Cardiac muscle cell (in vitro differentiated cells and primary cell): ENCODE results near the gene B9D1. TPM values are rescaled to one million over a fixed set of nuclear protein-coding genes. Genes with fewer than 3 reads are reported as not detected.

Source experiments
- DNase-seq, 2 donors: peaks; one replicate each; pipeline versions ENCODE4 v3.0.0 to v3.0.0-alpha.2; 2010 to 2017; ENCODE audit warnings: low read depth in 1 of 2, low spot score in 1 of 2
- H3K27ac ChIP-seq: fragments of 200-600 bp; sonication (generic); 2 replicates; pipeline ENCODE4 v1.5.1; 2016
- H3K27me3 ChIP-seq: fragments of 200-600 bp; sonication (generic); 2 replicates; pipeline ENCODE4 v1.6.0; 2016; ENCODE audit warnings: control low read depth
- H3K36me3 ChIP-seq: fragments of 200-600 bp; sonication (generic); 2 replicates; pipeline ENCODE4 v1.5.1; 2016; ENCODE audit warnings: control low read depth
- H3K4me1 ChIP-seq: fragments of 200-600 bp; sonication (generic); 2 replicates; pipeline ENCODE4 v1.8.1; 2017; ENCODE audit warnings: low read depth, mild to moderate bottlenecking, mixed run types
- H3K4me3 ChIP-seq: fragments of 200-600 bp; sonication (generic); 2 replicates; pipeline ENCODE4 v1.5.1; 2016; ENCODE audit warnings: mild to moderate bottlenecking
- H3K9me3 ChIP-seq: fragments of 200-600 bp; sonication (generic); 2 replicates; pipeline ENCODE4 v1.5.1; 2017; ENCODE audit warnings: low read depth, mild to moderate bottlenecking, control low read depth
- CTCF ChIP-seq: IDR thresholded peaks from 2 replicates; pipeline ENCODE4 v1.5.1; 2012; ENCODE audit warnings: low read depth, mild to moderate bottlenecking, low read length
- polyA plus RNA-seq: library from polyadenylated mRNA; unstranded; fragments of >200 nt; fragmentation: Nextera tagmentation; extraction: Ambion mirVana; gene quantifications from 2 replicates; pipeline ENCODE4 v1.2.1, GENCODE V29; 2016
- total RNA-seq: library from RNA; depleted of rRNA; stranded (reverse); fragments of >200 nt; gene quantifications from 2 replicates; pipeline ENCODE4 v1.2.3, GENCODE V29; 2016

B9D1 gene
- total and polyA plus RNA-seq, 2 experiments from 2014 or later: 54.5 to 65.7 TPM

- H3K27ac ChIP-seq: no peak overlapping the region
- no peak for DNase-seq
- H3K27me3 ChIP-seq: no peaks in the 10 kb centered on the region
- H3K4me1 ChIP-seq: peaks cover 5% of the 10 kb centered on the region
- H3K36me3 ChIP-seq: no peaks in the 10 kb centered on the region
- no peaks in the 10 kb centered on the region for H3K9me3 ChIP-seq
- H3K4me3 ChIP-seq: no peak overlapping the region
- no peak for TF ChIP-seq CTCF
Measured at GRCh38 chr17:19307521-19307920, 55.0 kb downstream of the B9D1 start.

- TF ChIP-seq CTCF: no peak
- no peak overlapping the region for H3K27ac ChIP-seq
- peaks cover 5% of the 10 kb centered on the region for H3K4me1 ChIP-seq
- no peaks in the 10 kb centered on the region for H3K9me3 ChIP-seq
- no peak for DNase-seq
- no peaks in the 10 kb centered on the region for H3K36me3 ChIP-seq
- H3K27me3 ChIP-seq: no peaks in the 10 kb centered on the region
- no peak overlapping the region for H3K4me3 ChIP-seq
Measured at GRCh38 chr17:19306160-19307111, 56.1 kb downstream of the B9D1 start.

GRCh38 chr17:19305761-19306159, 56.8 kb downstream of the B9D1 start:
- DNase-seq: no peak
- no peak overlapping the region for H3K4me3 ChIP-seq
- no peaks in the 10 kb centered on the region for H3K36me3 ChIP-seq
- no peak overlapping the region for H3K27ac ChIP-seq
- no peaks in the 10 kb centered on the region for H3K9me3 ChIP-seq
- no peaks in the 10 kb centered on the region for H3K27me3 ChIP-seq
- peaks cover 5% of the 10 kb centered on the region for H3K4me1 ChIP-seq
- no peak for TF ChIP-seq CTCF

GRCh38 chr17:19305256-19305655, 57.3 kb downstream of the B9D1 start:
- Histone ChIP-seq H3K27ac (no peak overlapping the region), H3K36me3 (no peaks in the 10 kb centered on the region), H3K4me1 (peaks cover 5% of the 10 kb centered on the region), H3K9me3 (no peaks in the 10 kb centered on the region), H3K4me3 (no peak overlapping the region), H3K27me3 (no peaks in the 10 kb centered on the region)
- no peak for DNase-seq
- TF ChIP-seq CTCF: no peak

- no peaks in the 10 kb centered on the region for H3K9me3 ChIP-seq
- H3K4me1 ChIP-seq: peaks cover 4% of the 10 kb centered on the region
- no peaks in the 10 kb centered on the region for H3K27me3 ChIP-seq
- DNase-seq: no peak
- H3K27ac ChIP-seq: no peak overlapping the region
- TF ChIP-seq CTCF: no peak
- H3K36me3 ChIP-seq: no peaks in the 10 kb centered on the region
- H3K4me3 ChIP-seq: no peak overlapping the region
Measured at GRCh38 chr17:19304751-19305150, 57.8 kb downstream of the B9D1 start.
